Hematopoietic multipotent progenitor cell treated with erythropoietin and hydrocortisone succinate and interleukin-3 and kit ligand, for 8 days (in vitro differentiated cells): ENCODE results near the gene GOLGA6A.
"Not testable (repeated sequence)": the region's sequence is repeated elsewhere in the genome, so short reads cannot be mapped to it uniquely, and the experiment has no call there.

Experiments
- DNase-seq: peaks from one replicate; pipeline ENCODE4 v3.0.0-alpha.2; 2015

The GOLGA6A gene

DNA sequence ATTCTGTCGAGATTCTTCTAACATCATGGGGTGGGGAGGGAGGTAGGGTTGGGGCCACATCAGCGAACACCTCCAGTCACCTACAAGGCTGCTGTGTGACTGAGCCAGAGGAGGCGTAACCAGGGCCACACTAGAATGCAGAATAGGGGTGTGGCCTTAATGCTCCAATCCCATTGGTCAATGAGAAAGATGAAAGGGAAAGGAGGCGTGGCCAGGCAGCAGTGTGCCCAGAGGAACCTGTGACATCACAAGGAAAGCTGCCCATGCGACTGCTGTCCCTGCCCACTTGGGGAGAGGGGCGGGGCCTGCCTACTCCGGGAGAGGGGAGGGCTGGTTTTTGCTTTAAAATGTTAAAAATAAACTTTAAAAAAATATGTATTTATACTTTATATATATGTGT lies at the start of gene GOLGA6A:
Gene GOLGA6A (minus strand): TSS at position 101 of the 400 bp plus-strand sequence. CDS start 41 bp downstream, at position 60.
- not testable (repeated sequence) for DNase-seq

GRCh38 chr15:74131628-74132413 lies 49.5 kb upstream of the GOLGA6A start:
- DNase-seq = no peak

- DNase-seq = no peak
Measured at GRCh38 chr15:74130849-74131627, 48.7 kb upstream of the GOLGA6A start.

DNA sequence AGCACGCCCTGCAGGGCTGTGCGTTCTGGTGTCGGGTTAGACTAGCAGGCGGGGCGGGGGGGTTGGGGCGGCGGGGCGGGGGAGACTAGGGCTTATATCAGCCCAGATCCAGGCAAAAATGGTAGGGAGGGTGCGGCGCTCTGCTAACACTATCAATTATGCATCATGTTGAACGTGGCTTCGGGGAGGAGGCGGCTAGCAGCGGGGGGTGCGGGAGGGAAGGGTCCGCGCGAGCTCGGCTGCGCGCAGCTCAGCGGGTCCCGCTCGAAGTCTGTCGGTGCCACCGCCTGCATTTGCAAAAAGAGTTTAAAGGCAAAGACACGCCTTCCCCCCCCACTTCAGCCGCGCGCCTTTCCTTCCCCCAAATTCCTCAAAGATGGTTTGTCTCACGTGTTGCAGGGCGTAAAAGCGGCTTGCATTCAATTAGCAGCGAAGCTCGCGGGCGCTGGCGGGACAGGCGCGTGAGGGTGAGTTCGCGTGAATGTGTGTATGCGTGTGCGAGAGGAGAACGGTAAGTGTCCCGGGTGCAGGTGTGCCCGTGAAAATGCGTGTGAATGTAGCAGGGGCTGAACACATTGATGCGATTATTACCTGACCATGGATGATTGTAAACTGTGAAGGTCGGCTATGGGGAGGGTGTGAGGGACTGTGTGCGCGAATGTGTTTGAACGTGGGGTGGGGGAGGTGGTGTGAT lies 48.0 kb upstream of the GOLGA6A start, which contains the start of gene ISLR2:
Gene ISLR2 (plus strand): TSS at position 432 of the 694 bp plus-strand sequence. CDS start 2,169 bp downstream, outside the sequence.
- DNase-seq = no peak

DNA sequence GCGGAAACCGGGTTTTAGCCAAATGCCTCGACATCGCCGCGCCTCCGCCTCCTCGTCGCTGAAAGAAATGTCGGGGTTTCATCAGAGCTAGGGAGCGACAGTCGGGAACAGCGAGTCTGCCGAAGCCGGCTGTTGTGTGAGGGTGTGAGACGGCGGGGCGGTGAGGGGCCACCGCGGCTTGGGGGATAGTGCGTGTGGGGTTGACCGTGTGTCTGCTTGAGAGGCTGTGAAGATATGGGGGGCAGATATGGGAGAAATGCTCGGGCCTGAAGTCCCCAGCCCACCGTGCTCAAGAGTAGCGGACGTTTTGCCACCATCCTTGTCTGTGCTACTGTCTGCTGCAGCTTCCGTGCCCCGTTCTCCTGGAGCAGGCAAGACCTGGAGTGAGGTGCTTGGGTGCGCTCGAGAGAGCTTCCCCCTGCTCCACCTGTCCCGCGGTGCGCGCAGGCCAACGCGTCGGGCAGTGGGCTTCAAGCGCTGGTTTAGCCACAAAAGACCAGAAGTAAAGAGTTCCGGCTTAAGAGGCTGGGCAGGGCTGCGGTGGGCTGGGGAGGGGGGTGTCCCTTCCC lies 47.3 kb upstream of the GOLGA6A start:
- no peak for DNase-seq

- no peak for DNase-seq
Measured at GRCh38 chr15:74128785-74129585, 46.6 kb upstream of the GOLGA6A start.

- no peak for DNase-seq
Measured at GRCh38 chr15:74127954-74128784, 45.8 kb upstream of the GOLGA6A start.

DNA sequence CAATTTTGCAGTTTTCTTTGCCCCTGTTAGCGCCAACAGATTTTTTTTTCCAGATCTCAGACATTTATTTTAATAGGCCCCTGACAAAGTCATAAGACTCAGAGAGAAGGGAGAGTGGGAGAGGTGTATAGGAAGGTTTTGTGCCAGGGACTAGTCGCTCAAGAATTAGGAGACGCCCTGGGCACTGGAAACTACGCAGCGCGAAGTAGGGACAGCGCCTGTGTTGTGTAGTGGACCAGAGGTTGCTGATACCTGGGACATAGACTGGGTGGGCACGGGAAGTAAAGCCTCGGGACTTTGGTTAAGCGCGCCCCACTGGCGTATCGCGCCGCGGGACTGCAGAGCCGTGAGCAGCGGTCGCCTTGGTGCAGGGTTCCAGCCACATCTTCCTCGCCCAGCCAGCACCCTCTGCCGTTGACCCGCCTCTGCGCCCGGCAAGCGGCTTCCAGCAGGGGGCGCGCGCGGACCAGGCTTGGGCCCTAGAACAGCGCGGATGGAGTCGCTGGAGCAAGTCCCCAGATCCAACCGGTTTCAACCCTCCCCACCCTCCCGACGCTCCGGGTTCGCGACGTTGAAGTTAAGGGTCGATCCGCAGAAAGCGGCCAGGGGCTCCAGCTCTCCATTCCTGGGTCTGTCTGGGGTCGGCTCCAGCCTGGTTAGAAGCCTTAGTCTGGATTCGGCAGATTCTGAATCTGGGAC lies 45.1 kb upstream of the GOLGA6A start:
- DNase-seq = peak; percentile 79

GRCh38 chr15:74124759-74125158 lies 42.4 kb upstream of the GOLGA6A start:
- no peak for DNase-seq

GRCh38 chr15:74124196-74124595 lies 41.8 kb upstream of the GOLGA6A start:
- DNase-seq = no peak

DNA sequence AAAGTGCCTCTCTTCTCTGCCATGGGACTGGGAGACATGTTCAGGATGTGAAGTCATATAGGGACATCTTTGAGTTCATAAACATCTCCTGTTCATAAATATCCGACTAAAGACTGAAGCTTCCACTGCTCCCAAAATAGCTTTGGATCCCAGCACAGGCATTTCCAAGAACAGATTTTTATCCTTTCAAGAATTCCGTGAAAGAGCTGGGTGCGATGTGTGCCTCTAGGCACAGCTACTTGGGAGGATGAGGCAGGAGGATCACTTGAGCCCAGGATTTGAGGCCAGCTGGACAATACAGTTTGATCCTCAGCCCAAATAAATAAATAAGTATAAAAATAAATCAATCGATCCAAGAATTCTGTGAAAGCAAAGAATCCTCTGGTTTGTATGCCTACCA lies 41.3 kb upstream of the GOLGA6A start:
- no peak for DNase-seq

DNA sequence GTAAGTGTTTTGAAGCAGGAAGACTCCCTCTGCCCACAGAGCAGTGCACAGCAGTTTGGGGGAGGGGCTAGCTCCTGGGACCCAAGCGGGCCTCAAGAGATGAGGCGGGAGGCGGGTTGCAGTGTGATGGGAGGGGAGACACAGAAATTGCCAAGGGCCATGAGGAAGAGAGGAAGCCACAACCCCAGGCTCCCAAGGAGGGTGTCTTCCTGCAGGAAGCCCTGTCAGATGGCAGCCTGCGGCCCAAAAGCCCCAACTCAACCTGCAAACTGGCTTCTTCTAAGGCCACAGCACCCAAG lies 40.7 kb upstream of the GOLGA6A start:
- DNase-seq = no peak

GRCh38 chr15:74122403-74123130 lies 40.2 kb upstream of the GOLGA6A start:
- DNase-seq = no peak

DNA sequence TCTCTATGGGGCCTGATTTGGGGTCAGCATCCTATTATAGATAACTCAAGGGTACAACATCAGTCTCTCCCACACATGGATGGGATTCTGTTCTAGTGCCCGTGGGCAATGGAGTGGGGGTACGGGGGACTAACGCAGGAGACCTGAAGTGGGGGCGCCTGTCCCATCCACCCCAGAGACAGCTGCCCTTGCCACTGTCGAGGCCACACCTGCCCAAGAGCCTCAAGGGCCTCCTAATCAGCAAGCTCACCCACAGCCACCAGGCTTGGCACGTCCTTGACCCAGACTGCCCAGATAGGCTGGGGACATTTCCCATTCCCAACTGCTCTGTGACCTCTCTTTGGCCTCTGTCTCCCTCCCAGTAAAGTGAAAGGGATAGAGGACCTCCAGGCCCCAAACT lies 39.5 kb upstream of the GOLGA6A start:
- DNase-seq = no peak

DNA sequence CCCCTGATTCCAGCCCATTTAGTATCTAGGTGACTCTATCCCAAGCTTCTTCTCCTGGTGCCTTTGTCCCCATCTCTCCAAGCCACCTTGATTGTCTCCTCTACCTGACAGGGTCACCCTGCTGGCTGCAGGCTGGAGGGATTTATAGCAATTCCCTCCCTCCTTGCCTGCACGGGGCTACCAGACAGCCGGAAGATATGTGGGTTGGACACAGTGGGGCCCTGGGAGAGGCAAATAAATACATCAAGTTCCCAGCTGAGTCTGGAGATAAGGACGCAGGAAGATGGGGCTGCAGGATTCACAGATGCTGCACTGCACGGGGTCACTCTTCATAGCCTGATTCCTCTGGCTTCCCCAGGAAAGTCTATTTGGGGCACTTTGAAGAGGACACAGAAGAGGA lies 38.7 kb upstream of the GOLGA6A start:
- DNase-seq = no peak

DNA sequence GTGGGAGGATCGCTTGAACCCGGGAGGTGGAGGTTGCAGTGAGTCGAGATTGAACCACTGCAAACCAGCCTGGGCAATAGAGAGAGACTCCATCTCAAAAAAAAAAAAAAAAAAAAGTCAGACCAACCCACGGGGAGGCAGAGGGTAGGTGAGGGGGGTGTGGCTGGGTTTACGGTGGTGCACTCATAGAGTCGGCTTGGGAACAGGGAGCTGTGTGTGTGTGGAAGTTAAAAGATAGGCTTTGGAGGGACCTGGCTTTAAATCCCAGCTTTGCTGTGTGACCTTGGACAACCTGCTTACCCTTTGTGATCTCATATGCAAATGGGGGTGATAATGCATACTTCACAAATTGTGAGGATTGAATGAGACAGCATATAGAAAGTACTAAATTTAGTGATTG lies 38.1 kb upstream of the GOLGA6A start:
- DNase-seq = no peak

- no peak for DNase-seq
Measured at GRCh38 chr15:74109713-74110112, 27.4 kb upstream of the GOLGA6A start.

DNA sequence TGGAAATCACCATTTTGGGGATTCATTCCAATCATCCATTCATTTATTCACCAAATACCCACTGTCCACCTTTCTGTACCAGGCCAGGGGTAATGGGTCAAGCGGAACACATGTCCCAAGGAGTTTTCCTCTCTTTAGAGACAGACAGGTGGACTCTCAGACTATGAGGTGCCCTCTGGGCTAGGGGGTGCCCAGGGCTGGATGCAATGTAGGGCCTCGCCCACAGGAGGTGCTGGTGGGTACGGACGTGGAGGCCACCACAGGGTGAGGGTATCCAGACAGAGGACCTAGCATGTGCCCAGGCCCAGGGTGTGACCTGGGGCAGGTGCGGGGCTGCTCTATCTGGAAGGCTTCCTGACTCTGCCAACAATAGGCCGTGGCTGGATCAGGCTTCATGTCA lies 26.3 kb upstream of the GOLGA6A start:
- DNase-seq = not testable (repeated sequence)

GRCh38 chr15:74108111-74108510 lies 25.8 kb upstream of the GOLGA6A start:
- DNase-seq = no peak
